COR-L47 (cell line): Measurements from ENCODE around the gene ENAM.
"Not testable (repeated sequence)": the region's sequence is repeated elsewhere in the genome, so short reads cannot be mapped to it uniquely, and the experiment has no call there.

Source experiments
- DNase-seq: peaks from one replicate; lab custom pipeline; 2025; lab: John Stamatoyannopoulos, UW

ENAM gene

GRCh38 chr4:70676554-70677090 is 48.1 kb downstream of the ENAM start:
- no peak for DNase-seq

DNA sequence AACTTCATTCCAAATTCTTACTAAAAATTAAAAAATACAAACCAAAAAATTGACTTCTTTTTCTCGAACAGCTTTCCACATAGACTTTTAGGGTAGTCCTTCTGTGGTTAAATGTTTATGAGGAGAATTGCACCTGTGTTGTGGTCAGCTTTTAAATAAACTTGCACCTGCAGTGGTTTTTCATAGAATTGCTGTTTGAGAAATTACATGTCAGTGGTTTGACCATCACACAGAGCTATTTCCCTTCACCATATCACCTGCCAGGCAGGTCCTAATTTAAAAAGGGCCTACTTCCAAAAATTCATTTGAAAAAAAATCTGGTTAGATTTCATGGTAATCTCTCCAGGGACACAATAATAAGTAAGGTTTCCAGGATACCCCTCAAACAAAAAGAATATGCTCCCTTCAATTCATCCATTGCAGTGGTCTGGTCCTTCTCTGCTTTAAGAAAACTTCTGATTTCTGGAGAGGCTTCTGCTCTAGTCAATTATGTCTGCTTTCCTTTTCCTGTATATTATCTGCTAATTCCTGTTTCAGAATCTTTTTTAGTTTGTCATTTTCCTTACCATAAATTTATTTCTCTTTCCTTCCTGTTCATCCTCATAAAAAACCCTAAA is 49.9 kb downstream of the ENAM start:
- DNase-seq = no peak

- no peak for DNase-seq
These were observed 52.4 kb downstream of the ENAM start for GRCh38 chr4:70680934-70681333.

GRCh38 chr4:70681704-70682103 is 53.2 kb downstream of the ENAM start:
- DNase-seq = no peak

DNA sequence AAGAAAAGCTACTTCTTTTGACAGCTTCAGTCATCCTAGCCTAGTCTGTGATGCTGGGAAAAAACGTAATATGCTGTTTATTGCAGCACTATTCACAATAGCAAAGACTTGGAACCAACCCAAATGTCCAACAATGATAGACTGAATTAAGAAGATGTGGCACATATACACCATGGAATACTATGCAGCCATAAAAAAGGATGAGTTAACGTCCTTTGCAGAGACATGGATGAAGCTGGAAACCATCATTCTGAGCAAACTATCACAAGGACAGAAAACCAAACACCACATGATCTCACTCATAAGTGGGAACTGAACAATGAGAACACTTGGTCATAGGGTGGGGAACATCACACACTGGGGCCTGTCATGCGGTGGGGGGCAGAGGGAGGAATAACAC is 53.6 kb downstream of the ENAM start:
- DNase-seq = not testable (repeated sequence)

- no peak for DNase-seq
These were observed 58.8 kb downstream of the ENAM start for GRCh38 chr4:70687392-70687791.

DNA sequence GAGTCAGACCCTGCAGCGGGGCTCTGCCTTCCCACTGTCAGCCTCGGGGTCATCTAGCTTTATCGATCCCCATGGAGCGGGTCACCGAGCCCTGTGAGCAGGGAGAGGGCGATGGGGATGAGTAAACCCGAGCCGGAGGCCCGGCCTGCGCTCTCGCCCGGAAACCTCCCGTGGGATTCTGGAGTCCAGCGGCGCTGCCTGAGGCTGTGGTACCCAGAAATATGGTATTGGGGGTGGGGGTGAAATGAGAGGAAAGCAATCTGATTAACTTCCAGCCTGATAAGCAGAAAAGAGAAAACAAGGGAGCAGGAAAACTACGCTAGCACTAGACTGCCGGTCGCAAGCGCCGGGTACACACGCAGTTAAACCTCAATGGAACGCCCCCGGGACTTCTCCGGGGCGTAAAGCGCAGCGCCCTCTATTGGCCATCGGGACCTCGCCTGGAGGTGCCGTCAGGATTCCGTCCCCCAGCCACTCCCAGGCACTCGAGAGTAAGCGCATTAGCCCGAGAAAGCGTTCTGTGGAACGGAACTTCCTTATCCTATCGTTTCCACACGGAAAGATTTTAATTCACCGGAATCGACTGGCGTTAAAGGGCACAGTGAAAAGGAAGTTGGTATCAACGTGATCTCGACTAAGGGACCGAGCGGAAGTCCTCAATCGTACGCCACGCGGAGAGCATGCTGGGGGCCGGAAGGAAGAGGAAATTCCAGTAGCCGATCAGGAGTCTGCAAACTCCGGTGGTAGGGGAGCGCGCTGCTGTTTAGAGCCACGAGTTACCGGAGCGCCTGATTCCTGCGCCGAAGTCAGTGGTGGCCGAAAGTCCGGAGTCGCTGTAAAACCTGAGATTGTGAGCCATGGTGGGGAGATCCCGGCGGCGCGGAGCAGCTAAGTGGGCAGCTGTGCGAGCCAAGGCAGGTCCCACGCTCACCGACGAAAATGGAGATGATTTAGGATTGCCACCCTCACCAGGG is 59.6 kb downstream of the ENAM start, which contains the start of gene UTP3:
UTP3 (plus strand) TSS at position 712 of the 974 bp plus-strand sequence; CDS start at position 858, 146 bp downstream.
- peak; percentile 97 for DNase-seq

DNA sequence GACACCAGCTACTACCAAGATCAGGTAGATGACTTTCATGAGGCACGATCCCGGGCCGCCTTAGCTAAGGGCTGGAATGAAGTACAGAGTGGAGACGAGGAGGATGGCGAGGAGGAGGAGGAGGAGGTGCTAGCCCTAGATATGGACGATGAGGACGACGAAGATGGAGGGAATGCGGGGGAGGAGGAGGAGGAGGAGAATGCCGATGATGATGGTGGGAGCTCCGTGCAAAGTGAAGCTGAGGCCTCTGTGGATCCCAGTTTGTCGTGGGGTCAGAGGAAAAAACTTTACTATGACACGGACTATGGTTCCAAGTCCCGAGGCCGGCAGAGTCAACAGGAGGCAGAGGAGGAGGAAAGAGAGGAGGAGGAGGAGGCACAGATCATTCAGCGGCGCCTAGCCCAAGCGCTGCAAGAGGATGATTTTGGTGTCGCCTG is 60.3 kb downstream of the ENAM start:
- DNase-seq = no peak

DNA sequence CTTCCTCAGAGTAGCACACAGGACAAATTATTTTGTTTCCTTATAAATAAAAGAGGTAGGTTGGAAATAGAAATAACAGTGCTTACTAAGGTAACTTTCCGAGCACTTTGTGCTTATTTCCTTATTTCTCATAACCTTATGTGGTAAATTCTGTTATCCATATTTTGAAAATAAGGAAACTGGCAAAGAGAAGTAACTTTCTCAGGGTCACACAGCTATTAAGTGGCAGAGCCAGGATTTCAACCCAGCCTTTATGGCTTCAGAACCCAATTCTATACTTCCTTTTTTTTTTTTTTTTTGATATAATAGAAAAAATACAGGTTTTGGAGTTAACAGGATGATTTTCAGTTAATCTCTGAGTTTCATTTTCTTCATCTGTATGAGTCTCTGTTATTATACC is 63.1 kb downstream of the ENAM start:
- DNase-seq = no peak

DNA sequence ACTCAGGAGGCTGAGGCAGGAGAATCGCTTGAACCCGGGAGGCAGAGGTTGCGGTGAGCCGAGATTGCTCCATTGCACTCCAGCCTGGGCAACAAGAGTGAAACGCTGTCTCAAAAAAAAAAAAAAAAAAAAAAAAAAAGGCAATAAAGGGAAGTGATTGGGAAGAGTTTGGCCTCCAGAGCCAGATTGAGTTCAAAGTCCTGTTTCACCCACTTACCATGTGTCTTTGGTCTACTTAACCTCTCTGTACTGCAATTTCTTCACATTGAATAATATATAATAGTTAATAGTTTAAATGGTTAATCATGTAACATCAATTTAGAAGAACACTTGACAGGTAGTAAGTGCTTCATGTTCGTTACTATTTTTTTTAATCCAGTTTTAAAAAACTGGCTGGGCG is 66.1 kb downstream of the ENAM start:
- not testable (repeated sequence) for DNase-seq
